Activated CD4-positive, alpha-beta T cell treated with anti-CD3 and anti-CD28 coated beads, Interleukin-2, amount 50 U/mL, for 16 hours (primary cell): Measurements from ENCODE around the gene FAM118B.
"Not testable (repeated sequence)": the region's sequence is repeated elsewhere in the genome, so short reads cannot be mapped to it uniquely, and the experiment has no call there.

ENCODE experiments used
- DNase-seq: peaks from one replicate; pipeline ENCODE4 v3.0.0-alpha.2; 2020

FAM118B gene

GRCh38 chr11:126224647-126225294, 13.2 kb downstream of the FAM118B start:
- DNase-seq: no peak

- DNase-seq: no peak
These were observed 13.7 kb downstream of the FAM118B start for GRCh38 chr11:126225295-126225665.

DNA sequence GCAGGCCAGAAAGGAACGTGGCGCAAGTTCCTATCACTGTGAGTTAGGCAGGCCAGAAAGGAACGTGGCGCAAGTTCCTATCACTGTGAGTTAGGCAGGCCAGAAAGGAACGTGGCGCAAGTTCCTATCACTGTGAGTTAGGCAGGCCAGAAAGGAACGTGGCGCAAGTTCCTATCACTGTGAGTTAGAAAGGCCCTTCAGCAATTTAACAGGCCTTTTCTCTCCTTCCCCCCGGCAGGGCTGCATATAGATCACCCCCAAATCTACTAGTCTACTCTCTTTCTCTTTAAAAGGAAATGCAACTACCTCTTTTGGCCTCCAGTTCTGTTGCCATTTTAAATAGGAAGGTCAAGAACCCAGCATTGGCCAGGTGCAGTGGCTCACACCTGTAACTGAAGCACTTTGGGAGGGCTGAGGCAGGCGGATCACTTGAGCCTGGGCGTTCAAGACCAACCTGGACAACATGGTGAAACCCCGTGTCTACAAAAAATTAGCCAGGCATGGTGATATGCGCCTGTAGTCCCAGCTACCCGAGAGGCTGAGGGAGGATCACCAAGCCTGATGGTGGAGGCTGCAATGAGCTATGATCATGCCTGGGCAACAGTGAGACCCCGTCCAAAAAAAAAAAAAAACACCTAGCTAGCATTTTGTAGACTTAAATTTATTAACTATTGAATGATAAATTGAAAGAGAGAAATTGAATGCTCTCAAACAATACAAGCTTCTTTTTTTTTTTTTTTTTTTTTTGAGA, 14.9 kb downstream of the FAM118B start:
- DNase-seq: no peak

- DNase-seq: no peak
These were observed 18.4 kb downstream of the FAM118B start for GRCh38 chr11:126229858-126230540.

GRCh38 chr11:126231725-126232459, 20.3 kb downstream of the FAM118B start:
- no peak for DNase-seq

GRCh38 chr11:126232683-126233082, 21.1 kb downstream of the FAM118B start:
- DNase-seq: no peak

- DNase-seq: no peak
These were observed 21.8 kb downstream of the FAM118B start for GRCh38 chr11:126233391-126233790.

- no peak for DNase-seq
These were observed 35.1 kb downstream of the FAM118B start for GRCh38 chr11:126246636-126247035.

DNA sequence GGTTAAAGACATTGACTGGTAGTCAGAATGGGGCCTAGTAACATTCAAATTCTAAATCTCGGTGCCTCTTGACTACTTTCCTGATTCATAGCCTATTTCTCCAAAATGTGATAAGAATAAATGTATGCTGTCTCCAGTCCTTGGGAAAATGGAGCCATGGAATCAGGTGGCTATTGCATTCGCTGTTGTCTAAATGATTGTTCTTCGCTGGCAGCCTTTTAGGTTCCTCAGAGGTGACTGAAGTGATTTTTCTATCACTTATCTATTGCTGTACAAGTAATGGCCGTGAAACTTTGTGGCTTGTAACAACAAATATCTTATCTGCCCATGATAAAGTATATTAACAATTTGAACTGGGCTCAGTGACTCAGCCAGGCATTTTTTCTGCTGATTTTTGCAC, 41.7 kb downstream of the FAM118B start:
- DNase-seq: no peak

GRCh38 chr11:126254819-126255218, 43.2 kb downstream of the FAM118B start:
- no peak for DNase-seq

DNA sequence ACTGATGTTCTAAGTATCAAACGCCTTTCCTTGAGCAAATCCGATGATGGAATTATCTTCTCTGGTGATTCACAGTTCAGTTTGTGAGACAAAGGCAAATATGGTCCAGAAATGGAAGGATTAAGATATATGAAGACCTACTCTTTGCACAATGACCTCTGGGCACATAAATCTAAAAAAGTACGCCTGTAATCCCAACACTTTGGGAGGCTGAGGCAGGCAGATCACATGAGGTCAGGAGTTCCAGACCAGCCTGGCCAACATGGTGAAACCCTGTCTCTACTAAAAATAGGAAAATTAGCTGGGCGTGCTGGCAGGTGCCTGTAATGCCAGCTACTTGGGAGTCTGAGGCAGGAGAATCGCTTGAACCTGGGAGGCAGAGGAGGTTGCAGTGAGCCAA, 43.9 kb downstream of the FAM118B start:
- not testable (repeated sequence) for DNase-seq

DNA sequence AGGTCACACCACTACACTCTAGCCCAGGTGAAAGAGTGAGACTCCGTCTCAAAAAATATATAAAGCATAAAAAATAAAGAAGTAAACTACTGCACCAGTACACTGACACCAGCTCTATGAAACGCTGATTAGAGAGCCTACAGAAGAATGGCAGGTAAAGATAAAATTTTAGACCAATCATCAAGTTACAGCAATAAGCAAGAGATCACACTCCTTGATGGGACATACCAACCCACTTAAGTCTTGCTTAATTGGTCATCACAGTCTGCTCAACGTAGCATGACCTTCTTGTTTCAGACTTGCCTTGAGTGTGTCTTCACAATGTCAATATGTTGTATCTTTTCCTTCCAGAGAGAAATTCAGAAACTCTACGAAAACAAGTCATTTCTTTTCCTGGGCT, 44.6 kb downstream of the FAM118B start:
- DNase-seq: no peak

- no peak for DNase-seq
These were observed 45.6 kb downstream of the FAM118B start for GRCh38 chr11:126257144-126257543.

GRCh38 chr11:126257764-126258163, 46.2 kb downstream of the FAM118B start:
- no peak for DNase-seq

DNA sequence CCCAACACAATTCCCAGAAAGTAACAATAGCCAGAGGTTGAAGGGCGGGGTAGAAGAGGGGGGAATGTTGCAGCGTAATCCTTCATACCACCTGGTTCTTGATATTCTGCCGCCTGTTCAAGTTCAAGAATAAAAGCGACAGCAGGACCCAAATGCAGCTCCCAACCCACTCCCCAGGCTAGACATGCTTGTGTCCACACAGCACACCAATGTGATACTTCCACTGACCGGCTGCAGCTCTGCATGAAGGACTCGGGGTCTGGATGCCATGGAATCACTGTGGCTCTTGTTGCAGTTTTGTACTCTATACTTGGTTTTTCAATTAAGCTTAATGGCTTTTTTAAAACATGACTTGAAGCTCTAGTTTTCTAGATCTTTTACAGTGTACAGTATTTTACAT, 50.6 kb downstream of the FAM118B start:
- DNase-seq: no peak

DNA sequence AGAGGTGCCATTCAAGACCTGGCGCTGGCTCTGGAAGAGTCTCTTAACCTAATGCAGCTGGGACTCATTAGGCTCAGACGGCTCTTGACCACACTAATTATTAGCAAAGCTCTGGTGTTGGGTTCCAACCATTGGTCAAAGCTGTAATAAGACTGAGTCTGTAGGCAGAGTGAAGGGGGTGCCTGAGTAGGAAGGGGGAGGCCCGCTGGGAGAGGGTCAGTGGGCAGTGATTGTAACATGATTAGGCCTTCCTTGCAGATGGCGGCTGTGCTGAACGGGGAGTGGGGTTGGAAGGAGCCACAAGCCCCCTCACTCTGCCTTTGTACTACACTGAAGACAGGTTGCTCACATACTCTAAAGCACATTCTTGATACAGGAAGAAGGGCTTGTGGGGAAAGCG, 51.9 kb downstream of the FAM118B start:
- no peak for DNase-seq

- DNase-seq: no peak
These were observed 54.2 kb downstream of the FAM118B start for GRCh38 chr11:126265811-126266210.

- DNase-seq: no peak
These were observed 56.1 kb downstream of the FAM118B start for GRCh38 chr11:126267650-126268049.

- no peak for DNase-seq
These were observed 56.8 kb downstream of the FAM118B start for GRCh38 chr11:126268361-126268707.

DNA sequence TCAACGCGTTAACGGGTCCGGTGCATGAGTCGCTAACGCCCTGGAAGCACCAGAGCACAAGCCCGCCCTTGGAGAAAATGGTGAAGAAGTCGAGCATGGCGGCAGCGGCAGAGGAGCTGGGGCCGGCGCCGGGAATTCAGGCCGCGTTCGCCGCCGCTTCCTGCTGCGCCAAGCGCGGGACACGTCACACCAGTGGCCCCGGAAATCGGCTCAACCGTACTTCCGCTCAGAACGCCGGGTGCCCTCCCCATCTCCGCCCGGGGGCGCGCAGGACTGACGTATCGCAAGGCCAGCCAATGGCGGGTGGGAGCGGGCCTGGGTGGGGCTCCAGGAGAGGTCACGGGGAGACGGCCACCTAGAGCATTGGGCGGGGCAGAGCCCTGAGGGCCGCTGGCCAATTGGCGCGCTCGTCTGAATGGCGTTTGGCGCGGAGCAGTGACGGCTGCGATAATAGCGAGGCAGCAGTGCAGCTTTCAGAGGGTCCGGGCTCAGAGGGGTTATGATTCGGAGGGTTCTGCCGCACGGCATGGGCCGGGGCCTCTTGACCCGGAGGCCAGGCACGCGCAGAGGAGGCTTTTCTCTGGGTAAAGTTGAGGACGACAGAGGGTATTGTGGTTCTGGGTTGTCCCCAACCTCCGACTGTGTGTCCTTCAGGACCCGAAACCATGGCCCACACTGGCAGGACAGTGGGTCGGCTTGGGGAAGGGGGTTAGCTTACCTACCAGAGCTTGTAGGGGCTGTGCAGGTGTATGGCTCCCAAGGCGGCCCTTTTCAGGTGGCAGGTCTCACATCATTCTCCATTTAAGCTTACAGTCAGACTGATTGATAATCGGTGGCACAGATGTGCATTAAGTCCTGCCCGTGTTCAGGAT, 57.4 kb downstream of the FAM118B start, which contains the start of the genes FOXRED1 and SRPRA:
Gene FOXRED1, plus strand, starts transcription at position 447 of the 872 bp plus-strand sequence. Its CDS starts 53 bp downstream, at position 500.
Gene SRPRA, minus strand, starts transcription at position 188 of the 872 bp plus-strand sequence. Its CDS starts 91 bp downstream, at position 97.
- DNase-seq: peak; percentile 100

GRCh38 chr11:126277322-126277721, 65.7 kb downstream of the FAM118B start:
- no peak for DNase-seq

DNA sequence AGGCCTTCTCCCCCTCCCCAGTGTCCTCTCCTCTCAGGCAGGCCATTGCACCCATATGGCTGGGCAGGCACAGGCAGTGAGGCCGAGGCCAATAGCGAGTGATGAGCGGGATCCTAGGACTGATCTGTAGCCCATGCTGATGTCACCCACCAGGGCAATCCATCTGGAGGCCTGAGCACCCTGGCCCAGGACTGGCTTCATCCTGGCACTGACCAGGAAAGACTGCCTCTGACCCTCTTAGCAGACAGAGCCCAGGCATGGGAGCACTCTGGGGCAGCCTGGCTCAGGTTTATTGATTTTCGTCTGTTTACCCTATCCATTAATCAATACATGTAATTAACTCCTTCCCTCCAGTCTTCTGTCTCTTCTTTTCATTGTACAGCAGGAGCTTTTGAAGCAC, 66.2 kb downstream of the FAM118B start:
- DNase-seq: no peak
